HFFc6 (cell line): ENCODE measurements around the gene GXYLT2. TPM values are rescaled to one million over a fixed set of nuclear protein-coding genes. Genes with fewer than 3 reads are reported as not detected.

ENCODE experiments used
- DNase-seq: peaks from one replicate; pipeline ENCODE4 v3.0.0-alpha.2; 2018
- H3K27ac Mint-ChIP-seq: 2 replicates; pipeline ENCODE4 v1.8.0; 2020; ENCODE audit warnings: mild to moderate bottlenecking, mixed read lengths
- H3K27me3 Mint-ChIP-seq: 2 replicates; pipeline ENCODE4 v1.8.0; 2021; ENCODE audit warnings: mild to moderate bottlenecking, moderate library complexity, mixed read lengths; ENCODE audit not compliant: insufficient read depth
- H3K36me3 Mint-ChIP-seq: 2 replicates; pipeline ENCODE4 v1.8.0; 2021; ENCODE audit warnings: low read depth, mixed read lengths
- H3K4me1 Mint-ChIP-seq: 2 replicates; pipeline ENCODE4 v1.8.0; 2020; ENCODE audit warnings: low read depth, mixed read lengths
- H3K4me3 Mint-ChIP-seq: 2 replicates; pipeline ENCODE4 v1.8.0; 2020; ENCODE audit warnings: mild to moderate bottlenecking, moderate library complexity, mixed read lengths
- H3K9me3 Mint-ChIP-seq: 2 replicates; pipeline ENCODE4 v1.8.0; 2020; ENCODE audit warnings: mild to moderate bottlenecking, mixed read lengths
- total RNA-seq, 6 experiments: library from RNA; stranded (reverse); fragmentation: NEBNext Ultra II Directional; extraction: Animal tissue kit (Norgen Biotek cat#: 25700); gene quantifications; 2 replicates in 1 of 6; 3 replicates in 5 of 6; pipeline ENCODE4 v1.2.3, GENCODE V29; 2021
- TF ChIP-seq, protein P1 (sequence below): fragments of 200-600 bp; sonication (generic); IDR thresholded peaks from 2 replicates; pipeline ENCODE4 v1.5.0; 2021; ENCODE audit warnings: antibody characterized with exemption, mild to moderate bottlenecking

The GXYLT2 gene
- total RNA-seq, 6 experiments from 2014 or later = 2.0 to 4.2 (median 2.8) TPM

DNA sequence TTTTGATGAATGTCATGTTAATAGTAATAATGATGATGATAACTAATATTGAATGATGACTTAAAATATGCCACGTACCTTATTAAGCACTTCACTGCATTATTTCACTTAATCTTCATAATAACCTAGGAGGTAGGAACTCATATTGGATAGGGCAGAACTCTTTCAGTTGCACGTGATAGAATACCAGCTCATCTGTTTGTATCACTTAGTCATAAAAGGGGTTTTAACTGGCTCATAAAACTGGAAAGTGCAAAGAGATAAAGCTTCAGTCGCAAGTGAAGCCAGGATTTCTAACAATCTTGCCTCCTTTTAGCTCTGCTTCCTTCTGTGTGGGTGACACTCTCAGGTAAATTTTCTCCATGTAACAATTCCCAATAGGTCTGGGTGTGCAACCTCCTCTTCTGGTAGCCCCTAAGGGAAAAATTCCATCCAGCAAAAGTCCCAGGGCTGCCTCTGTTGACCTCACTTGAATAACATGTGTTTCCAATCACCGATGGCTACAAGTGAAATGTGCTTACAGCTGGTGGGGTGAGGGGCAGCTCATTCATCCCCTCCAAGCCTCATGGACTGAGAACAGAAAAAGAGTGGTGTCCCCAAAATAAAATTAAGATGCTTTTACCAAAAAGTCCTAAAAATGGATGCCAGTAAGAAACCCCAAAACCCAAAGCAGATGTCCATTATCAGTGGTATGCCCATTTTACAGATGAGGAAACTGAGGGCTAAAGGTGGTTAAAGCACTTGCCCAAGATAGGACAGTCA, 9.3 kb downstream of the GXYLT2 start:
- no peak overlapping the region; the same call in 1 of the 2 replicates for H3K4me3 Mint-ChIP-seq
- H3K27ac Mint-ChIP-seq = no peak overlapping the region; the same call in 1 of the 2 replicates
- H3K36me3 Mint-ChIP-seq = no peaks in the 10 kb centered on the region
- H3K27me3 Mint-ChIP-seq = peaks cover 12% of the 10 kb centered on the region
- DNase-seq = peak; percentile 50
- no peaks in the 10 kb centered on the region for H3K9me3 Mint-ChIP-seq
- peaks cover 25% of the 10 kb centered on the region for H3K4me1 Mint-ChIP-seq
- TF ChIP-seq, protein P1, sequence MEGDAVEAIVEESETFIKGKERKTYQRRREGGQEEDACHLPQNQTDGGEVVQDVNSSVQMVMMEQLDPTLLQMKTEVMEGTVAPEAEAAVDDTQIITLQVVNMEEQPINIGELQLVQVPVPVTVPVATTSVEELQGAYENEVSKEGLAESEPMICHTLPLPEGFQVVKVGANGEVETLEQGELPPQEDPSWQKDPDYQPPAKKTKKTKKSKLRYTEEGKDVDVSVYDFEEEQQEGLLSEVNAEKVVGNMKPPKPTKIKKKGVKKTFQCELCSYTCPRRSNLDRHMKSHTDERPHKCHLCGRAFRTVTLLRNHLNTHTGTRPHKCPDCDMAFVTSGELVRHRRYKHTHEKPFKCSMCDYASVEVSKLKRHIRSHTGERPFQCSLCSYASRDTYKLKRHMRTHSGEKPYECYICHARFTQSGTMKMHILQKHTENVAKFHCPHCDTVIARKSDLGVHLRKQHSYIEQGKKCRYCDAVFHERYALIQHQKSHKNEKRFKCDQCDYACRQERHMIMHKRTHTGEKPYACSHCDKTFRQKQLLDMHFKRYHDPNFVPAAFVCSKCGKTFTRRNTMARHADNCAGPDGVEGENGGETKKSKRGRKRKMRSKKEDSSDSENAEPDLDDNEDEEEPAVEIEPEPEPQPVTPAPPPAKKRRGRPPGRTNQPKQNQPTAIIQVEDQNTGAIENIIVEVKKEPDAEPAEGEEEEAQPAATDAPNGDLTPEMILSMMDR = no peak

DNA sequence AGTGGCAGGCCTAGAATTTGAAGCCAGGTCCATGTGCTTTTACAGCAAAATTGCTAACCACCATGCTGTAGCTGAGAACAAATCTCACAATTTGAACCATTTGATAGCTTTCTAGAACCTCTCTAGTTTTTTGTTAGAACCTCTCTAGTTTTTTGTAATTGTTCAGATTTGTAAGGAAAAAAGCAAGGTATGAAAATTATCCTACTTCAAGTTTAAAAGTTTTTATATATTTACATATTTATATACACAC, 9.8 kb downstream of the GXYLT2 start:
- no peak overlapping the region for H3K27ac Mint-ChIP-seq
- TF ChIP-seq, protein P1 = no peak
- peaks cover 12% of the 10 kb centered on the region for H3K27me3 Mint-ChIP-seq
- DNase-seq = no peak
- H3K4me1 Mint-ChIP-seq = peaks cover 20% of the 10 kb centered on the region
- H3K36me3 Mint-ChIP-seq = no peaks in the 10 kb centered on the region
- no peaks in the 10 kb centered on the region for H3K9me3 Mint-ChIP-seq
- H3K4me3 Mint-ChIP-seq = no peak overlapping the region

DNA sequence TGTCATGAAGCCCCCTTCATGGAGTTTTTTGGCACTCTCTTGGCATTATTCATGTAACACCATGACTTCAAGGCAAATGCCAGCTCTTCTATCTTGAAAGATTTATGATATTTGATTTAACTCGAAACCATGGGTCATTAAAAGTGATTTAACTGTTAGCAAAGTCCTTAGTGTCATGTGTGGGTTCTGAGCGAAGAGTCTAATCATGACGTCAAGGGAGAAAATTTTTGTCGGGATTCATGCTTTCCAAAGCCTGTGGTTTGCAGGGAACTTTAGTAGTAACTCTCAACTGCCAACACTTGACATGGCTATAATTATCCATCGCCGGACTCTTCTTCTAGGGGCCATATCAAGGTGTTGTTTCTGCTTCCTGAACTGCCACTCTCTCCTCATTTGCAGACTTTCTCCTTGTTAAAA, 11.5 kb downstream of the GXYLT2 start:
- H3K9me3 Mint-ChIP-seq = no peaks in the 10 kb centered on the region
- no peaks in the 10 kb centered on the region for H3K36me3 Mint-ChIP-seq
- DNase-seq = no peak
- peaks cover 13% of the 10 kb centered on the region for H3K27me3 Mint-ChIP-seq
- no peak overlapping the region for H3K27ac Mint-ChIP-seq
- no peak overlapping the region for H3K4me3 Mint-ChIP-seq
- H3K4me1 Mint-ChIP-seq = peaks cover 20% of the 10 kb centered on the region
- TF ChIP-seq, protein P1 = no peak

DNA sequence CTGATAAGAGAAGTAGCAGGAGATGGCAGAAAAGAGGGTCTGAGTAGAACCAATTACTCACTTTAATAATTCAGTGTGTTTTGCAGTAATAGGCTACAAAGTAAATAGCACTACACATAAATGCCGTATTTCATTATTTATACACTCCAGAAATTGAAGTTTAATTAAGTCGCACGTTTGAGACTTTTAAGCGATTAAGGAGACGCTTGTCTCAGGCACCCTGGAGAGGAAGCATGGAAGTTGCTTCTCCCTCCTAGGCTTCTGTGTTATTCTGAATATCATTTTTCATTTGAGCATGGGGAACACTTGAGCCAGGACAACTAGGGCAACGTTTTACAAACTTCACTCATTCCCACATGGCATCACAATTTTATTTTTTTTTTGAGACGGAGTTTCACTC, 12.2 kb downstream of the GXYLT2 start:
- Mint-ChIP-seq H3K27me3 (peaks cover 10% of the 10 kb centered on the region), H3K4me1 (peaks cover 20% of the 10 kb centered on the region), H3K4me3 (no peak overlapping the region), H3K36me3 (no peaks in the 10 kb centered on the region), H3K27ac (no peak overlapping the region), H3K9me3 (no peaks in the 10 kb centered on the region)
- TF ChIP-seq, protein P1 = no peak
- DNase-seq = no peak

DNA sequence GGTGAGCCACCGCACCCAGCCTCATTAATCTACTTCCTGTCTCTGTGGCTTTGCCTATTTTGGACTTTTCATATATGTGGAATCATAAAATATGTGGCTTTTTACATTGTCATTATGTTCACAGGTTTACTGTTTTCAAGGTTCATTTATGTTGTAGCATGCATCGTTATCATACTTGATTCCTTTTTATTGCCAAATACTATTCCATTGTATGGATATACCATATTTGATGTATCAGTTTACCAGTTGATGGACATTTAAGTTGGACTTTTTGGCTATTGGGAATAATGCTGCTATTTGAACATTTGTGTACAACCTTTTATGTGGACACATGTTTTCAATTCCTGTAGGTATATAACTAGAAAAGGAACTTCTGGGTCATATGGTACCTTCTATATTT, 14.0 kb downstream of the GXYLT2 start:
- peaks cover 6% of the 10 kb centered on the region for H3K27me3 Mint-ChIP-seq
- peaks cover 22% of the 10 kb centered on the region for H3K4me1 Mint-ChIP-seq
- no peaks in the 10 kb centered on the region for H3K9me3 Mint-ChIP-seq
- H3K4me3 Mint-ChIP-seq = no peak overlapping the region
- TF ChIP-seq, protein P1 = no peak
- H3K27ac Mint-ChIP-seq = no peak overlapping the region
- H3K36me3 Mint-ChIP-seq = no peaks in the 10 kb centered on the region
- no peak for DNase-seq
